ENCODE measurements around the gene ABCB9.

ABCB9 gene

GRCh38 chr12:122980183-122981035 lies 14.1 kb upstream of the ABCB9 start, which contains the start of gene ARL6IP4:
TSS of gene ARL6IP4 (plus strand) at chr12:122980681. CDS start at chr12:122981140, 459 bp downstream.
- Mint-ChIP-seq H3K9me3 (ENCODE audit: low read depth) (no peaks in the 10 kb centered on the region), H3K4me1 (ENCODE audit: low read depth) (peaks cover 51% of the 10 kb centered on the region), H3K27me3 (no peaks in the 10 kb centered on the region), H3K4me3 (peak within 1 kb of the TSS; percentile 91), H3K27ac (peak within 1 kb of the TSS; percentile 87), H3K36me3 (no peaks in the 10 kb centered on the region)

GRCh38 chr12:122979908-122980182 lies 13.6 kb upstream of the ABCB9 start:
- H3K27me3 Mint-ChIP-seq = no peaks in the 10 kb centered on the region
- H3K36me3 Mint-ChIP-seq = no peaks in the 10 kb centered on the region
- H3K27ac Mint-ChIP-seq = peak overlapping the region; percentile 87
- H3K4me1 Mint-ChIP-seq (ENCODE audit: low read depth) = peaks cover 52% of the 10 kb centered on the region
- H3K9me3 Mint-ChIP-seq (ENCODE audit: low read depth) = no peaks in the 10 kb centered on the region
- peak overlapping the region; percentile 91 for H3K4me3 Mint-ChIP-seq

- Mint-ChIP-seq H3K9me3 (ENCODE audit: low read depth) (no peaks in the 10 kb centered on the region), H3K4me1 (ENCODE audit: low read depth) (peaks cover 49% of the 10 kb centered on the region), H3K36me3 (no peaks in the 10 kb centered on the region), H3K4me3 (peak overlapping the region; percentile 91), H3K27ac (peak overlapping the region; percentile 87), H3K27me3 (no peaks in the 10 kb centered on the region)
Measured at GRCh38 chr12:122979001-122979907, 13.0 kb upstream of the ABCB9 start.

GRCh38 chr12:122978507-122978955 lies 12.3 kb upstream of the ABCB9 start:
- H3K27ac Mint-ChIP-seq = no peak overlapping the region
- no peaks in the 10 kb centered on the region for H3K9me3 Mint-ChIP-seq (ENCODE audit: low read depth)
- H3K4me3 Mint-ChIP-seq = peak overlapping the region; percentile 13
- H3K4me1 Mint-ChIP-seq (ENCODE audit: low read depth) = peaks cover 48% of the 10 kb centered on the region
- no peaks in the 10 kb centered on the region for H3K27me3 Mint-ChIP-seq
- H3K36me3 Mint-ChIP-seq = no peaks in the 10 kb centered on the region

GRCh38 chr12:122977655-122978392 lies 11.6 kb upstream of the ABCB9 start:
- Mint-ChIP-seq H3K4me1 (ENCODE audit: low read depth) (peaks cover 43% of the 10 kb centered on the region), H3K36me3 (no peaks in the 10 kb centered on the region), H3K27ac (no peak overlapping the region), H3K9me3 (ENCODE audit: low read depth) (no peaks in the 10 kb centered on the region), H3K4me3 (peak overlapping the region; percentile 54), H3K27me3 (no peaks in the 10 kb centered on the region)

GRCh38 chr12:122977153-122977552 lies 10.9 kb upstream of the ABCB9 start:
- peak overlapping the region; percentile 59 for H3K4me3 Mint-ChIP-seq
- peak overlapping the region; percentile 38 for H3K27ac Mint-ChIP-seq
- no peaks in the 10 kb centered on the region for H3K9me3 Mint-ChIP-seq (ENCODE audit: low read depth)
- H3K4me1 Mint-ChIP-seq (ENCODE audit: low read depth) = peaks cover 40% of the 10 kb centered on the region
- no peaks in the 10 kb centered on the region for H3K36me3 Mint-ChIP-seq
- H3K27me3 Mint-ChIP-seq = no peaks in the 10 kb centered on the region

- Mint-ChIP-seq H3K4me3 (peak overlapping the region; percentile 97), H3K27ac (no peak overlapping the region), H3K4me1 (ENCODE audit: low read depth) (peaks cover 34% of the 10 kb centered on the region), H3K36me3 (no peaks in the 10 kb centered on the region), H3K27me3 (no peaks in the 10 kb centered on the region), H3K9me3 (ENCODE audit: low read depth) (no peaks in the 10 kb centered on the region)
Measured at GRCh38 chr12:122976648-122976975, 10.3 kb upstream of the ABCB9 start.

GRCh38 chr12:122975790-122976647 lies 9.8 kb upstream of the ABCB9 start:
- peak overlapping the region; percentile 97 for H3K4me3 Mint-ChIP-seq
- no peaks in the 10 kb centered on the region for H3K9me3 Mint-ChIP-seq (ENCODE audit: low read depth)
- peaks cover 32% of the 10 kb centered on the region for H3K4me1 Mint-ChIP-seq (ENCODE audit: low read depth)

GRCh38 chr12:122974892-122975789 lies 8.9 kb upstream of the ABCB9 start, which contains the start of gene OGFOD2:
TSS of gene OGFOD2 (plus strand) at chr12:122975244. CDS start at chr12:122975252, 8 bp downstream.
- no peaks in the 10 kb centered on the region for H3K9me3 Mint-ChIP-seq (ENCODE audit: low read depth)
- peak within 1 kb of the TSS; percentile 97 for H3K4me3 Mint-ChIP-seq
- peaks cover 32% of the 10 kb centered on the region for H3K4me1 Mint-ChIP-seq (ENCODE audit: low read depth)
- H3K27me3 Mint-ChIP-seq = no peaks in the 10 kb centered on the region
- H3K27ac Mint-ChIP-seq = peak within 1 kb of the TSS; percentile 99
- H3K36me3 Mint-ChIP-seq = no peaks in the 10 kb centered on the region

More at GRCh38 chr12:122975790-122976647, 9.8 kb upstream of the ABCB9 start:
- Mint-ChIP-seq H3K36me3 (no peaks in the 10 kb centered on the region), H3K27me3 (no peaks in the 10 kb centered on the region), H3K27ac (peak overlapping the region; percentile 99)

GRCh38 chr12:122974274-122974891 lies 8.1 kb upstream of the ABCB9 start:
- Mint-ChIP-seq H3K27ac (peak overlapping the region; percentile 99), H3K9me3 (ENCODE audit: low read depth) (no peaks in the 10 kb centered on the region), H3K36me3 (no peaks in the 10 kb centered on the region), H3K27me3 (no peaks in the 10 kb centered on the region), H3K4me3 (peak overlapping the region; percentile 97), H3K4me1 (ENCODE audit: low read depth) (peaks cover 26% of the 10 kb centered on the region)

GRCh38 chr12:122969676-122970075 lies 3.4 kb upstream of the ABCB9 start:
- H3K9me3 Mint-ChIP-seq (ENCODE audit: low read depth) = no peaks in the 10 kb centered on the region
- H3K4me3 Mint-ChIP-seq = no peak overlapping the region
- H3K36me3 Mint-ChIP-seq = no peaks in the 10 kb centered on the region
- H3K27ac Mint-ChIP-seq = no peak overlapping the region
- no peaks in the 10 kb centered on the region for H3K27me3 Mint-ChIP-seq
- H3K4me1 Mint-ChIP-seq (ENCODE audit: low read depth) = peaks cover 14% of the 10 kb centered on the region

GRCh38 chr12:122968104-122968503 lies 1.8 kb upstream of the ABCB9 start:
- H3K27ac Mint-ChIP-seq = no peak overlapping the region
- no peaks in the 10 kb centered on the region for H3K36me3 Mint-ChIP-seq
- no peaks in the 10 kb centered on the region for H3K27me3 Mint-ChIP-seq
- H3K4me3 Mint-ChIP-seq = no peak overlapping the region
- peaks cover 10% of the 10 kb centered on the region for H3K4me1 Mint-ChIP-seq (ENCODE audit: low read depth)
- no peaks in the 10 kb centered on the region for H3K9me3 Mint-ChIP-seq (ENCODE audit: low read depth)
